MM.1S (cell line): ENCODE measurements around the gene IGF1R.

Experiments
- DNase-seq: peaks from one replicate; pipeline ENCODE4 v3.0.0-alpha.2; 2015
- H2AFZ ChIP-seq: fragments of 300-600 bp; sonication (generic); 2 replicates; pipeline ENCODE4 v1.6.0; 2016; ENCODE audit warnings: antibody characterized with exemption, low read length
- H3F3A ChIP-seq: fragments of 300-600 bp; sonication (generic); 2 replicates; pipeline ENCODE4 v1.6.1; 2016; ENCODE audit warnings: mild to moderate bottlenecking, antibody characterized with exemption, low read length, moderate library complexity, mixed read lengths; ENCODE audit not compliant: insufficient read depth
- H3K27ac ChIP-seq: fragments of 300-600 bp; sonication (generic); 2 replicates; pipeline ENCODE4 v1.5.1; 2016; ENCODE audit warnings: mild to moderate bottlenecking, low read length
- H3K27me3 ChIP-seq: fragments of 300-600 bp; sonication (generic); replicated peaks from 2 replicates; pipeline ENCODE4 v1.6.0; 2016; ENCODE audit warnings: low read length; ENCODE audit not compliant: insufficient read depth
- H3K36me3 ChIP-seq: fragments of 300-600 bp; sonication (generic); replicated peaks from 2 replicates; pipeline ENCODE4 v1.6.1; 2016; ENCODE audit warnings: mild to moderate bottlenecking, low read length, mixed read lengths; ENCODE audit not compliant: insufficient read depth
- H3K4me1 ChIP-seq: fragments of 300-600 bp; sonication (generic); 2 replicates; pipeline ENCODE4 v1.6.1; 2016; ENCODE audit warnings: low read length, mixed read lengths
- H3K4me2 ChIP-seq: fragments of 300-600 bp; sonication (generic); 2 replicates; pipeline ENCODE4 v1.6.0; 2016; ENCODE audit warnings: low read depth, low read length
- H3K4me3 ChIP-seq: fragments of 300-600 bp; sonication (generic); 2 replicates; pipeline ENCODE4 v1.5.1; 2016; ENCODE audit warnings: low read length, mixed read lengths
- H3K79me2 ChIP-seq: fragments of 300-600 bp; sonication (generic); 2 replicates; pipeline ENCODE4 v1.6.1; 2016; ENCODE audit warnings: mixed run types, low read length, mixed read lengths
- H3K9ac ChIP-seq: fragments of 300-600 bp; sonication (generic); 2 replicates; pipeline ENCODE4 v1.6.1; 2016; ENCODE audit warnings: low read length, mixed read lengths
- H3K9me2 ChIP-seq: fragments of 300-600 bp; sonication (generic); replicated peaks from 2 replicates; pipeline ENCODE4 v1.6.1; 2016; ENCODE audit warnings: mild to moderate bottlenecking, low read length, mixed read lengths; ENCODE audit not compliant: insufficient read depth
- H3K9me3 ChIP-seq: fragments of 300-600 bp; sonication (generic); replicated peaks from 2 replicates; pipeline ENCODE4 v1.6.1; 2016; ENCODE audit warnings: mild to moderate bottlenecking, low read length, mixed read lengths; ENCODE audit not compliant: insufficient read depth
- H4K20me1 ChIP-seq: fragments of 300-600 bp; sonication (generic); 2 replicates; pipeline ENCODE4 v1.6.1; 2016; ENCODE audit warnings: mild to moderate bottlenecking, low read length, moderate library complexity, mixed read lengths; ENCODE audit not compliant: insufficient read depth
- CTCF ChIP-seq: fragments of 300-600 bp; sonication (generic); IDR thresholded peaks from 2 replicates; pipeline ENCODE4 v1.5.1; 2016; ENCODE audit warnings: antibody characterized with exemption, low read length, mixed read lengths
- EZH2 ChIP-seq: fragments of 300-600 bp; sonication (generic); optimal IDR thresholded peaks from 2 replicates; pipeline ENCODE3; 2017; ENCODE audit warnings: low read depth, mild to moderate bottlenecking, antibody characterized with exemption, low read length, mixed read lengths
- EZH2phosphoT487 ChIP-seq: fragments of 300-600 bp; sonication (generic); IDR thresholded peaks from 2 replicates; pipeline ENCODE4 v1.6.1; 2018; ENCODE audit warnings: antibody characterized with exemption, low read length

IGF1R gene

GRCh38 chr15:98740963-98741362, 92.6 kb downstream of the IGF1R start:
- Histone ChIP-seq H3K9me2 (no peaks in the 10 kb centered on the region), H3K4me2 (no peak overlapping the region), H3K79me2 (peaks cover 88% of the 10 kb centered on the region), H3K27me3 (no peaks in the 10 kb centered on the region), H2AFZ (no peak overlapping the region), H3K36me3 (no peaks in the 10 kb centered on the region), H3K9ac (no peak overlapping the region), H4K20me1 (no peaks in the 10 kb centered on the region; the same call in 1 of the 2 replicates), H3K27ac (no peak overlapping the region), H3K4me3 (no peak overlapping the region), H3K4me1 (no peaks in the 10 kb centered on the region), H3F3A (no peaks in the 10 kb centered on the region), H3K9me3 (no peaks in the 10 kb centered on the region)
- DNase-seq: no peak
- TF ChIP-seq CTCF: no peak
- no peak for TF ChIP-seq EZH2
- TF ChIP-seq EZH2phosphoT487: no peak

- H3K36me3 ChIP-seq: no peaks in the 10 kb centered on the region
- no peak for TF ChIP-seq EZH2
- TF ChIP-seq CTCF: no peak
- TF ChIP-seq EZH2phosphoT487: no peak
- no peak overlapping the region for H3K4me2 ChIP-seq
- H3K27me3 ChIP-seq: no peaks in the 10 kb centered on the region
- H2AFZ ChIP-seq: no peak overlapping the region
- H3K4me3 ChIP-seq: no peak overlapping the region
- H3K79me2 ChIP-seq: peaks cover 92% of the 10 kb centered on the region
- H4K20me1 ChIP-seq: no peaks in the 10 kb centered on the region; the same call in 1 of the 2 replicates
- no peak for DNase-seq
- no peaks in the 10 kb centered on the region for H3F3A ChIP-seq
- no peak overlapping the region for H3K27ac ChIP-seq
- H3K9me2 ChIP-seq: no peaks in the 10 kb centered on the region
- H3K9ac ChIP-seq: no peak overlapping the region
- H3K9me3 ChIP-seq: no peaks in the 10 kb centered on the region
- no peaks in the 10 kb centered on the region for H3K4me1 ChIP-seq
These were observed 94.8 kb downstream of the IGF1R start for GRCh38 chr15:98743177-98743576.

GRCh38 chr15:98744506-98744905, 96.2 kb downstream of the IGF1R start:
- no peaks in the 10 kb centered on the region for H3K36me3 ChIP-seq
- H2AFZ ChIP-seq: no peak overlapping the region
- H3K9me2 ChIP-seq: no peaks in the 10 kb centered on the region
- no peak overlapping the region for H3K4me3 ChIP-seq
- H3K4me2 ChIP-seq: no peak overlapping the region
- no peaks in the 10 kb centered on the region for H3K27me3 ChIP-seq
- H3F3A ChIP-seq: no peaks in the 10 kb centered on the region
- H3K9me3 ChIP-seq: no peaks in the 10 kb centered on the region
- no peak for DNase-seq
- TF ChIP-seq CTCF (no peak), EZH2phosphoT487 (no peak), EZH2 (no peak)
- H3K27ac ChIP-seq: no peak overlapping the region
- peaks cover 90% of the 10 kb centered on the region for H3K79me2 ChIP-seq
- H3K9ac ChIP-seq: no peak overlapping the region
- no peaks in the 10 kb centered on the region for H4K20me1 ChIP-seq
- H3K4me1 ChIP-seq: no peaks in the 10 kb centered on the region
